A204.1 (cell line): ENCODE measurements around the gene LUM.

ENCODE experiments used
- FAIRE-seq: peaks from 2 replicates; lab custom pipeline; 2012; peaks lifted over from hg19 to GRCh38; lab: Jason Lieb, UNC

The LUM gene, protein sequence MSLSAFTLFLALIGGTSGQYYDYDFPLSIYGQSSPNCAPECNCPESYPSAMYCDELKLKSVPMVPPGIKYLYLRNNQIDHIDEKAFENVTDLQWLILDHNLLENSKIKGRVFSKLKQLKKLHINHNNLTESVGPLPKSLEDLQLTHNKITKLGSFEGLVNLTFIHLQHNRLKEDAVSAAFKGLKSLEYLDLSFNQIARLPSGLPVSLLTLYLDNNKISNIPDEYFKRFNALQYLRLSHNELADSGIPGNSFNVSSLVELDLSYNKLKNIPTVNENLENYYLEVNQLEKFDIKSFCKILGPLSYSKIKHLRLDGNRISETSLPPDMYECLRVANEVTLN

DNA sequence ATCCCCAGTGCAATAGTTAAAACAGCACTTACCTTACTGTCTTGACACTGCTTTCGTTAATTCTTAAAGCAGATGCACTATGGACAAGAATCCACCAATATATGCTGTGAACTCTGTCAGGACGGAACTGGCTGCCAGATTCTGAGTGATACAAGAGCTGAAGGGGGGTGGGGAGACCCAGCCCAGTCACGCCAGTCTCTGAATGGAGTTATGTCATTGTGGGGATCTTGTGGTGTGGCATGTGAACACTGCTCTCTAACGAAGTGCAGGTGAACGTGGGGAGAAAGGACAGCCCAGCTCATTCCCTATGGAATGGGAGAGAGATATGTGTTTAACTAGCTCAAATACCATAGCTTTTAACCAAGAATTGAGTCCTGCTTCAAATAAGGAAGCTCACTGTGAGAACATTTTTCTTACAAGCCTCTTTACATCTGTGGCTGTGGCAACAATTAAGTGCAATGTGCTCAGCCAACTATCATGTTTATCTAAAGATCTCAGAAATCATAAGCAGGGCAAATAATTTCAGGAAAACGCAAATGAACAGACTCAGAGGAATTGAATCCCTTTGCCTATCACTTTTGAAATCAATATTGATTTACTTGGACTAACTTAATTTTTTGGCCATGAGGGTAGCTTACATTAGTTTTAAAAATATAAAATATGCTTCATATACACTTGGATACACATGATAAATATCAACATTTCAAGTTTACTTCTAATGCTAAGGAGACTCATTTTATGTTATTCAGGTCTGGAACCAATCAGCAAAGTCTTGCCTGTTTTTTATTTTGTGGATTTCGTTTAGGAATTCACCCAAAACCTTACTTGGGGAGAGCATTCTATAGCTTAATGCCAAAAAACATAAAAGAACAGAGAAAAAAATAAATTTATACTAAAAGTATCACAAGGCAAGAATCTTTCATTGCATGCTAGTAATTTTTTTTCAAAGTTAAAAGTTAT is at the start of gene LUM:
LUM (minus strand) TSS at position 129 of the 960 bp plus-strand sequence. CDS start 2,515 bp downstream, outside the sequence.
- FAIRE-seq: no peak

- FAIRE-seq: no peak
Measured at GRCh38 chr12:91161009-91161408, 49.7 kb upstream of the LUM start.

DNA sequence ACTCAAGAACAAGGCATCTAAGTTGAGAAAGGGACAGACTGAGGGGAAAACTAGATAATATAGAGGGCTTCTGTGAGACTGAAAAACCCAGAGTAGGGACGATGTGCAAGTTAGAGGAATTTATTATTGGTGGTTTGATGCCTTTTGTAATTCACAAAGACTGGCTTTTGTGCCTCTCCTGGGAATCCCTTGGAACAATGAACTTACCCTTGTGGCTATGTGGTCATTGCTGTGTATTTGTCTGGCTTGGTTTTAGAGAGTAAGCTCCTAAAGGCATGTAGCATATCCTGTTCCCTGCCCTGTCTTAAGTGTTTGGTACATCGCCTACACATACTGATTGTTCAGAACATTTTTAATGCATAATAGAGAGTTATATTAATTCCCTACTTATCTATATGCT is 44.7 kb upstream of the LUM start:
- no peak for FAIRE-seq

GRCh38 chr12:91154131-91154530 is 42.8 kb upstream of the LUM start:
- FAIRE-seq: no peak

DNA sequence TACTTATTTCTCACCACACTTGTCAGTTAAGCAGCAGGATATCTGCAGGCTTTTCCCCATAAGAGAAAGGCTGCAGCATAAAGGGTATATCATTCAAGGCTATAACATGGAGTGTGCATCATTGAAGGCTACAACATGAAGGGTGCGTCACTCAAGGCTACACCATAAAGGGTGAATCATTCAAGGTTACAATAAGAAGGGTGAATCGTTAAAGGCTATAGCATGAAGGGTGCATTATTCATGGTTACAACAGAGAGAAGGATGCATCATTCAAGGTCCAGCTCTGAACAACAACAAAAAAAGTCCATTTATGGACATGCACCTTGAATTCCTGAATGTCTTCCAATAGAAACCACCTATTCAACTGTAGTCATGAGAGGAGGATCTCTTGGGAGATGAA is 32.8 kb upstream of the LUM start:
- FAIRE-seq: no peak

- FAIRE-seq: no peak
Measured at GRCh38 chr12:91143206-91143605, 31.9 kb upstream of the LUM start.

DNA sequence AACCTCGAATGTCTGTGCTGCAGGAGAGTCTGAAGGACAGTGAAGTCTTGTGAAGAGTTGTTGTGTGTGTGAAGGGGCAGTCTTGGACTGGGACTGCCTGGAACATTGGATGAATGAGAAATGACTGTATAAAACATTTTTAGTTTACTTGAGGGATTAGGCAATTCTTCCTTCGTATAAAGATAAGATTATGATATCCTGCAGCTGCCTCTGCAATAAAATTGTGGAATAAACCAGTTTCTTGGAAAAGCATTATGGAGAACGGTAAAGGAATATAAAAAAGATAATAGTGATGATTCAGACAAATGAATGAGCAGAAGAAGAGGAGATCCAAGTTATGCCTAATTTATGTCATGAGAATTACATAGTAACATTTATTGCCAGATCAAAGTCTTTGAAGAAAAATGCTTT is 30.9 kb upstream of the LUM start:
- no peak for FAIRE-seq

DNA sequence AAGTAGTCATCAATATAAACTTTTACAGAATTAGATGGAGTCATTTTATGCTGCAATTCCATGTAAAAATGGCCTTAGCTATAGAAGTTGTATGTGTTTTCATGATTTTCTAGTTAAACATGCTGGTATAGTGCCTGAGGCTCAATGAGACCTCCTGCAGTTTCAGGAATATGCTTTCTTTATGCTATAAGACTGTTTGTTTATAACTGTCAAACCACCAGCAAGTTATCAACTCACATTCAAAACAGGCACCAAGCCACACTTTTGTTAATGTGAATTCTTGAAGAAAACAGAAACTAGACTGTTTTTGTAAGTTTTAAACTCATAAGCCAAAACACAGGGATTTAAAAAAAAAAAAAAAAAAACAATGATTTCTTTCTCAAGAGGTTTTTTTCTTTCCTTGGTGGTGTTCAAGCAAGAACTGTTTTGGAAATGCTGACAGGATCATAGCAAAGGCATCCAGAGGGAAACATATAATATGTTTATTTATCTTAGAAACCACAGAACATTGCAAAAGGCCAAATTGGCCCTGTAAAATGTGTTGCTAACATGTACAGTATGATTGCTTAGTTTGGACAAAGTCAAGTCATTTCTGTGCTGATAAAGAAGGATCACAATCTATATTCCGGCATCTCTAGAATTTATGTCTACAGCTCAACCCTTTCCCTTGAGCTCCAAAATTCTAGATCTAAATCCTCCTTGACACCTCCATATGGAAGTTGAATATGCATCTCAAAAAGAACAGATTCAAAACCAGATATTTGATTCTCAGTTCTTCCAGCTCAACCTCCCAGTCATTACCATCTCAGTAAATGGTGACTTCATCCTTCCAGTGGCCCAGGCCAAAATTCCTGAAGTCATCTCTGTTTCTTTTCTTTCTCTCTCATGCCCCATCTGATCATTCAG is 29.0 kb upstream of the LUM start:
- FAIRE-seq: no peak

DNA sequence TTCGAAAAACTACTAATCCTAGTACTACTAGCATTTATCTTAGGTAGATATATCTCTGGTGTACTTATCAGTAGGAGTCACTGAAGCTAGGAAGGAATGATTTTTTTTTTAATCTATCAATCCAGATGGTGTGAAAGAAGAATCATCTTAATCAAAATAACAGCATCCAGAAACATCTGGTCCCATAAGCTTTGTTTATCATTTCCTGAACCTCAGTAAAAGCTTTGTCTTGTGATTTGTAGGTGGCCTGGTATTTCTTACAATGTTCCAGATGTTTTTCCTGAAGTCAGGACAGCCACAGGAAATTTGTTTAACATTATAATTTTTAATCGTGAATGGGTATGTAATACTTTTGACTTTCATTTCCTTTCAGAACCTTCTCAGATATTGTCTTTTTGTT is 28.0 kb upstream of the LUM start:
- no peak for FAIRE-seq

- FAIRE-seq: no peak
Measured at GRCh38 chr12:91138337-91138920, 27.1 kb upstream of the LUM start.

DNA sequence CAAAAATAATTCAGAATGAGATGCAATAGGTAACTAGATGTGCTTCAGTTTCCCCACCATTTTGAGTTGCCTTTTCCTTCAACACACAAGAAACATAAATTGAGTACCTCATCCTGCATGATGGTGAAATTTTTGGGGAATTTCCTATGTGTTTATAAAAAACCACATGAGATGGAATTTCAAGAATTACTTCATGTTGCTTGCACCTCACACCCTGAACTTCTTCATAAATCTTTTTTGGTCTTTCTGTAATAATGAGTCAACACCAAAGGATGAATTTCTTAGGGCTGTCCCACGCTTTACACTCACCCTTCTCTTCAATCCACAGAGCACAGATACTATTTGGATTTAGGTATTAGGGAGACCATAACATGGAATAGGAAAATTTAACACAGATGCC is 22.6 kb upstream of the LUM start:
- no peak for FAIRE-seq

- no peak for FAIRE-seq
Measured at GRCh38 chr12:91129662-91130362, 18.5 kb upstream of the LUM start.

DNA sequence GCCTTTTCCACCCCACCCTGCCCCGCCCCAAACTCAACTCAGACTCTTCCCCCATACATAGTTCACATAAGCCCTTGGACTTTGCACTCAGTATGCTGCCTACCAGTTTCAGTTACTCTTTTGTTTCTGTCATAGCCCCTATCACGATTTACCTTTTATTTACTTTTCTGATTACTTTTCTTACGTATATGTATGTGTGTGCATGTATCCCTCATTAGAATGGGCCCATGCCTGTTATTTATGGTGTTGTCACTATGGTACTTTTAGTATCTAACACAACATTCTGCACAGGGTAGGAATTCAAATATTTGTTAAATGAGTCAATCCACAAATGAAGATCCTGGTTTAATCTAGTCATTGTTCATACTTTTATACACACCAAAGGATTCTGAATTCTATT is 16.5 kb upstream of the LUM start:
- FAIRE-seq: no peak

GRCh38 chr12:91127306-91127705 is 16.0 kb upstream of the LUM start:
- no peak for FAIRE-seq

DNA sequence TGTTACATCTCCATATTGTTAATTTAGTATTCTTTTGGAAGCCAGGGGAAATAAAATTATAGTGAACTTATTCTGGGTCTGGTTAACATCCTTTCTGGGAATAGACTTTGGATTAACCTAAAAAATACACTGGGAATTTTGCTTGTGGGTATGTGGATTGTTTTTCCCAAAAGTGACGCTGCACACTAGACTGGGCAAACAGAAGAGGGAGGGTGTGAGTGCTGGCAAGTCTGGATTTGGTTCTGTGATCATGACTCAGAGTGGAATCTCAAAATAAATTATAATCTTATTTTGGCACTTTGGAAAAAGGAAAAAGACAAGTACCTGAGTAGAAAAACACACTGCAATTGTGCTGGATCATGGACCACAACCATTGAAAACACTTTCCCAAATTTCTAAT is 15.2 kb upstream of the LUM start:
- FAIRE-seq: no peak

DNA sequence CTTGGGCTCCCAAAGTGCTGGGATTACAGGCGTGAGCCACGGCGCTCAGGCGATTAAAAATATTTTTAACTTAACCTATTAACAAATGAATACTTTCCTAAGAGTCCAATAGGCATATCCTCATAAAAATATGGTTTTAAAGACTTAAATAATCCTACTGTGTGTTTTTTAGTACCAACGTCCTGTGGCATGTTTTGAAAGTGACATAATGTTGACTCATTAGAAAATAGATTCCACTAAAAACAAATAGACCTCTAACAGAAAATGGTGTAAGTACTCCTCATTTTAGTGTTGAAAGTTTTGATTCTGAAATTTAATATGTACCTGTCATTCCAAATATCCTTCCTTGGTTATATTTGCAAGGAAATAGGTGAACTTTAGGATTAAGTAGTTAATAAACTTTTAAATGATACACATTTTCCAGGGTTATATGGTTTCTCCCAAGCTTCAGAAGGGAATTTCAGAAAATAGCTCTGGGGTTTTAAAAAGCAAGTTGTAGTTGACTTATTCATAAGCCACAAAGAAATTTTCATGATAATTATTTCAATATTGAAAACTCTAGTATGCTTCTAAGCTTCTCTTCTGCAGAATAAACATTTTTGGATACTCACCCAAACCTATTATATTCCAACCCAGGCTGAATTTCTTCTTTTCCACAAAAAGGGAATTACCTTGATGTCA is 12.1 kb upstream of the LUM start:
- FAIRE-seq: no peak

- FAIRE-seq: no peak
Measured at GRCh38 chr12:91120781-91121180, 9.5 kb upstream of the LUM start.

DNA sequence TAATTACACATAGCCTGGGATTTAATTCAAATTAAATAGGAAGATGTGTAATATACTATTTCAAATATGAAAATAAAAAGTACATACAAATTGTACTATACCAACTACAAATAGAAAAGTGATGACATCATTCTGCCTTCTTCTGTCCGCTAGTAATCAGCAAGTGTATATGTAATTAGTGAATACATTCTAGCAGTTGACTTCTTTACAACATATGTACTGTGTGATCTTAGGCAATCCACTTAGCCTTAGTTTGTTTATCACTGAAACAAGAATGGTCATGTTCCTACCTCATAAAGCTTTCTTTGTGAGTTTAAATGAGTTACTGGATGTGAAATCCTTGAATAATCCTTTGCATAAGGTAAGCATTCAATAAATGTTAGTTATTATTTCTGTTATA is 7.8 kb upstream of the LUM start:
- no peak for FAIRE-seq

GRCh38 chr12:91113621-91114020 is 2.3 kb upstream of the LUM start:
- FAIRE-seq: no peak

- FAIRE-seq: no peak
Measured at GRCh38 chr12:91110311-91110924, 876 bp downstream of the LUM start.
